ENCODE results near the gene GRAMD1A. TPM values are rescaled to one million over a fixed set of nuclear protein-coding genes. Genes with fewer than 3 reads are reported as not detected.

GRAMD1A gene
- total RNA-seq, 4 donors from 2014 or later, result 14.2 to 32.1 (median 21.6) TPM

GRCh38 chr19:35073516-35073915, 73.4 kb downstream of the GRAMD1A start:
- H3K27ac ChIP-seq, result no peak overlapping the region
- H3K4me3 ChIP-seq, result no peak overlapping the region
- DNase-seq, result no peak
- no peaks in the 10 kb centered on the region for H3K36me3 ChIP-seq
- 81% methylated on average over 10 of the region's 10 CpGs; no CpG with 5 or more reads in 1 of the 2 donors for WGBS, 2 donors (ENCODE audit: low coverage in 1 of 2)
- TF ChIP-seq CTCF (IDR thresholded peaks at IDR 0.05), result no peak
- TF ChIP-seq POLR2A (IDR thresholded peaks at IDR 0.05), result no peak
- no peak for TF ChIP-seq POLR2AphosphoS5 (IDR thresholded peaks at IDR 0.05)
- no peak for TF ChIP-seq EP300 (IDR thresholded peaks at IDR 0.05; ENCODE audit: low read depth)
- H3K27me3 ChIP-seq, result peaks cover 5% of the 10 kb centered on the region
- in situ Hi-C loops (cut with MboI; ENCODE audit: low pct_ligation_motif_present in 1 of 4, low pct_unique_long_range_greater_than_20kb in 1 of 4, low sequenced_read_pairs in 3 of 4), result no loop called here
- intact Hi-C loops (cut with DNase I; ENCODE audit: low total_unique reads), result no loop called here
- H3K4me1 ChIP-seq, result no peaks in the 10 kb centered on the region
- H3K9me3 ChIP-seq, result peaks cover 7 to 8% of the 10 kb centered on the region in 2 donors

GRCh38 chr19:35073941-35074340, 73.8 kb downstream of the GRAMD1A start:
- 84% methylated on average over 8 of the region's 8 CpGs; no CpG with 5 or more reads in 1 of the 2 donors for WGBS, 2 donors (ENCODE audit: low coverage in 1 of 2)
- intact Hi-C loops (cut with DNase I; ENCODE audit: low total_unique reads), result no loop called here
- TF ChIP-seq POLR2A (IDR thresholded peaks at IDR 0.05), result no peak
- no peak for TF ChIP-seq EP300 (IDR thresholded peaks at IDR 0.05; ENCODE audit: low read depth)
- no peak for TF ChIP-seq POLR2AphosphoS5 (IDR thresholded peaks at IDR 0.05)
- no peak for TF ChIP-seq CTCF (IDR thresholded peaks at IDR 0.05)

GRCh38 chr19:35074426-35075201, 74.5 kb downstream of the GRAMD1A start:
- no peak overlapping the region for H3K27ac ChIP-seq
- no peak for DNase-seq
- no peaks in the 10 kb centered on the region for H3K27me3 ChIP-seq
- intact Hi-C loops (cut with DNase I; ENCODE audit: low total_unique reads), result no loop called here
- in situ Hi-C loops (cut with MboI; ENCODE audit: low pct_ligation_motif_present in 1 of 4, low pct_unique_long_range_greater_than_20kb in 1 of 4, low sequenced_read_pairs in 3 of 4), result no loop called here
- H3K9me3 ChIP-seq, result peaks cover 7 to 8% of the 10 kb centered on the region in 2 donors
- no peaks in the 10 kb centered on the region for H3K4me1 ChIP-seq
- TF ChIP-seq EP300 (IDR thresholded peaks at IDR 0.05; ENCODE audit: low read depth) (no peak), POLR2AphosphoS5 (IDR thresholded peaks at IDR 0.05) (no peak), POLR2A (IDR thresholded peaks at IDR 0.05) (no peak), CTCF (IDR thresholded peaks at IDR 0.05) (no peak)
- H3K4me3 ChIP-seq, result no peak overlapping the region
- 86 to 93% methylated on average over 1 to 21 of the region's 21 CpGs for WGBS, 2 donors (ENCODE audit: low coverage in 1 of 2)
- no peaks in the 10 kb centered on the region for H3K36me3 ChIP-seq

More at GRCh38 chr19:35073941-35074340, 73.8 kb downstream of the GRAMD1A start:
- Histone ChIP-seq H3K27me3 (peaks cover under 1% of the 10 kb centered on the region), H3K36me3 (no peaks in the 10 kb centered on the region), H3K9me3 (peaks cover 7 to 8% of the 10 kb centered on the region in 2 donors), H3K27ac (no peak overlapping the region), H3K4me1 (no peaks in the 10 kb centered on the region), H3K4me3 (no peak overlapping the region)
- DNase-seq, result no peak
- in situ Hi-C loops (cut with MboI; ENCODE audit: low pct_ligation_motif_present in 1 of 4, low pct_unique_long_range_greater_than_20kb in 1 of 4, low sequenced_read_pairs in 3 of 4), result no loop called here

- TF ChIP-seq EP300 (IDR thresholded peaks at IDR 0.05; ENCODE audit: low read depth), result no peak
- TF ChIP-seq CTCF (IDR thresholded peaks at IDR 0.05), result no peak
- no peak for TF ChIP-seq POLR2A (IDR thresholded peaks at IDR 0.05)
- TF ChIP-seq POLR2AphosphoS5 (IDR thresholded peaks at IDR 0.05), result no peak
- in situ Hi-C loops (cut with MboI; ENCODE audit: low pct_ligation_motif_present in 1 of 4, low pct_unique_long_range_greater_than_20kb in 1 of 4, low sequenced_read_pairs in 3 of 4) (no loop called here), intact Hi-C loops (cut with DNase I; ENCODE audit: low total_unique reads) (no loop called here)
- no peak overlapping the region for H3K4me3 ChIP-seq
- H3K27ac ChIP-seq, result no peak overlapping the region
- no peaks in the 10 kb centered on the region for H3K36me3 ChIP-seq
- WGBS, 2 donors (ENCODE audit: low coverage in 1 of 2), result 83 to 88% methylated on average over 11 to 20 of the region's 21 CpGs
- H3K4me1 ChIP-seq, result no peaks in the 10 kb centered on the region
- DNase-seq, result no peak
- H3K27me3 ChIP-seq, result no peaks in the 10 kb centered on the region
- peaks cover 3 to 4% of the 10 kb centered on the region in 2 donors for H3K9me3 ChIP-seq
These were observed 75.3 kb downstream of the GRAMD1A start for GRCh38 chr19:35075202-35076025.

Data from transverse colon (tissue), 4 donors.